ENCODE results near the gene TRPC3.
A peak's percentile ranks its signal among the peaks of the same experiment; 100 is the strongest.

The TRPC3 gene

DNA sequence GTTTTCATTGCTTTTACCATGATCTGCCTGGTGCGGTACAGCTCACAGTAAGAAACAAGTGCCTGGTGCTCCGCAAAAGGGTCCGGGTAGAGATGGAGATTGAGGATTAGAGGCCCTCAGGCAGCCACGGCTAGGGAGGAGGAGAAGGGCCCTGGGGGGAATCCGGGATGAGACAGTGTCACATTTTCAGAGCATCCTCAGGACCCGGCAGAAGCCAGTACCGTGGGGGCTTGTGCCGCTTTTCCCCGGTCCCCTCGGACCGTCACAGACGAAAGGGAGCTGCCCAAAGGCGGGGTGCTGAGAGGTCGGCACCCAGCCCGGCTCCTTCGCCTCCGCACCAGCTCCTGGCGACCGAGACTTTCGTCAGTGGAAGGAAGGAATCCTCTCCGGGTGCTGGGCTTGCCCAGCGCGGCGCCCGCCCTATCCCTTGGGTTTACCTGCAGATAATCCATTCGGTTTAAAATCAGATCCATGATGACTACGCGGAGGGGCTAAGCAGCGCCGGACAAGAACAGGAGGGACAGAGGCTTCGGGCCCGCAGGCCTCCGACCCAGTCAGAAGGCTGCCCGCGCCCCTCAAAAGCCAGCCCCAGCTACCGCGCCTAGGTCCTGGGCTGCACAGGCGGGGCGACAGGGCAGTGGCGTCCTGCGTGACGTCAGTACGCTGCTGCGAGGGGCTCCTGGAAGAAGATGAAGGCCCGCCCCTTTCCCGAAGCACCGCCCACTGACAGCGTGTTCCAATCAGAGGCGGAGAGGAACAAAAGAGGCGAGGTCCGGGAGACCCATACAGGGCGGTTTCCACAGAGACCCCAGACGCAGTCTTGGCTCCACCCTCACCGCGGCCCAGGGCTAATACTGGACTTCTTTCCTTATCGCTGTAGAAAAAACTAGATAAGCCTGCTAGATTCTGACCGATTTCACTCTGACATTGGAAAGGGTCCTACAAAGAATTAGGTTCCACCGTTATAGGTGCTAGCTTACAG lies 81.7 kb downstream of the TRPC3 start, which contains the start of gene BBS7:
Gene BBS7 (minus strand): TSS at position 634 of the 982 bp plus-strand sequence. CDS start 161 bp downstream, at position 473.
- Mint-ChIP-seq H3K4me3 (peak within 1 kb of the TSS; percentile 86), H3K27me3 (peaks cover 14% of the 10 kb centered on the region), H3K27ac (peak within 1 kb of the TSS; percentile 78), H3K9me3 (no peaks in the 10 kb centered on the region), H3K4me1 (peaks cover 17% of the 10 kb centered on the region), H3K36me3 (peaks cover 19% of the 10 kb centered on the region)
- ATAC-seq, result peak; percentile 100

DNA sequence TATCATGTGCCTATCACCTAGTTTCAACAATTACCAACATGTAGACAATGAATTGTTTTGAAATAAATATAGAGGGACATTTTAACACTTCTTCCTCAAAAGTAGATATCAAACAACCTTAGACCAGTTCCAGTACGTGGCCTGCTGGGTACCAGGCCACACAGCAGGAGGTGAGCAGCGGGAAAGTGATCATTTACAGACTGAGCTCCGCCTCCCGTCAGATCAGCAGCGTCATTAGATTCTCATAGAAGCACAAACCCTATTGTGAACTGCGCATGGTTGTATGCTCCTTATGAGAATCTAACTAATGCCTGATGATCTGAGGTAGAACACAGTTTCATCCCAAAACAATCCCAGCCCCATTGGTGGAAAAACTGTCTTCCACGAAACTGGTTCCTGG lies 88.1 kb downstream of the TRPC3 start:
- H3K36me3 Mint-ChIP-seq, result peaks cover 19% of the 10 kb centered on the region
- no peak overlapping the region for H3K27ac Mint-ChIP-seq
- no peak overlapping the region for H3K4me3 Mint-ChIP-seq
- H3K4me1 Mint-ChIP-seq, result peaks cover 3% of the 10 kb centered on the region
- ATAC-seq, result no peak
- no peaks in the 10 kb centered on the region for H3K27me3 Mint-ChIP-seq
- H3K9me3 Mint-ChIP-seq, result no peaks in the 10 kb centered on the region

DNA sequence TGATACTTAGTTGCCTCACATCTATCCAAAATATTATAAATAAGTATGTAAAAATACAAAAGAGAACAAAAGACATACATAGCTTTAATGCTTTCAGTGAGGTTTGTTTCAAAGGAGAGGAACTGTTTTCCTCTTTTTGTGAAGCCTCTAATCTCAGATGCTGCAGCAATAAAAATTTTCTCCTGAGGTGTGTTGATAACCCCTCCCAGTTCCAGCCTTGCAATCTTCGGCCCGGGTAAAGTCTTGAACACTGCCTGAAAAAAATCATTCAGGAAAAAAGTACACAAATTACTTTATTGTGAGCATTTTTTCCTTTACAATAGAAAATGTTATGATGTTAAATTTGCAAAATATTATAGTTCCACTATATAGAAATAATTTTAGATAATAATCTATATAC lies 90.4 kb downstream of the TRPC3 start:
- ATAC-seq, result no peak
- Mint-ChIP-seq H3K9me3 (no peaks in the 10 kb centered on the region), H3K27me3 (no peaks in the 10 kb centered on the region), H3K4me1 (no peaks in the 10 kb centered on the region), H3K36me3 (peaks cover 19% of the 10 kb centered on the region), H3K27ac (no peak overlapping the region), H3K4me3 (no peak overlapping the region)

DNA sequence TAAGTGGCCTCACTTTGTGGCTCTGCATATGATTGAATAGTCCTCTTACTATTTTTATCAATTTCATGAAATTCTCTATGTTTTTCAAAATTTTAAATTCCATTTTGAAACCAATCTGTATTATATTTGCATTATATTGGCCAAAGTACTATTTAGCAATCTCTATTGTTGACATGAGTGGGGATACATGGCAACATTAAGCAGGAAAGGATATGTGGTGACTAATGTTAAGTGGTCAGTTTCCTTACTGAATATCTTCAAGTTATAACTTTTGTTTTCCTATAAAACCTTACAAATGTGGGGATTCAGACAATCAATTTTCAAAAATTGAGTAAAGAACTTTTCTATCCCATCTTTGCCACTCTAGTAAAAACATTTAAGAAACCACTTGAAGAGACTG lies 91.7 kb downstream of the TRPC3 start:
- Mint-ChIP-seq H3K27me3 (no peaks in the 10 kb centered on the region), H3K4me3 (no peak overlapping the region), H3K27ac (no peak overlapping the region), H3K36me3 (peaks cover 8% of the 10 kb centered on the region), H3K4me1 (no peaks in the 10 kb centered on the region), H3K9me3 (no peaks in the 10 kb centered on the region)
- ATAC-seq, result no peak

DNA sequence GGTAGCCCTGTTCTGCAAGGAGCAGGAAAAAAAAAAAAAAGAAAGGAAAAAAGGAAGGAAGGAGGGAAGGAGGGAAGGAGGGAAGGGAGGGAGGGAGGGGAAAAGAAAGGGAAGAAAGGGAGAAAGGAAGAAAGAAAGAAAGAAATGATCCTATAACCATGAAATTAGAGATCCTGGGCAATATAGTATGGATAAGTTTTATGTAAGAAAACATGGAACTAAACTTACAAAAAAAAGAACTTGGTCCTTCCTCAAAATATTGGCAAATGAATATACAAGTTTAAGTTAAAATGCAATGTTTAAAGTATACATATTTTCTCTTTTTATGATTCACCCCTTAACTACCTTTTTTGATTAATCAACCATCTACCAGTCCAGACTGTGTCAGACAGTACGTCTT lies 100.5 kb downstream of the TRPC3 start:
- Mint-ChIP-seq H3K4me3 (no peak overlapping the region), H3K27me3 (no peaks in the 10 kb centered on the region), H3K4me1 (no peaks in the 10 kb centered on the region), H3K27ac (no peak overlapping the region), H3K36me3 (peaks cover 40% of the 10 kb centered on the region), H3K9me3 (no peaks in the 10 kb centered on the region)
- no peak for ATAC-seq

DNA sequence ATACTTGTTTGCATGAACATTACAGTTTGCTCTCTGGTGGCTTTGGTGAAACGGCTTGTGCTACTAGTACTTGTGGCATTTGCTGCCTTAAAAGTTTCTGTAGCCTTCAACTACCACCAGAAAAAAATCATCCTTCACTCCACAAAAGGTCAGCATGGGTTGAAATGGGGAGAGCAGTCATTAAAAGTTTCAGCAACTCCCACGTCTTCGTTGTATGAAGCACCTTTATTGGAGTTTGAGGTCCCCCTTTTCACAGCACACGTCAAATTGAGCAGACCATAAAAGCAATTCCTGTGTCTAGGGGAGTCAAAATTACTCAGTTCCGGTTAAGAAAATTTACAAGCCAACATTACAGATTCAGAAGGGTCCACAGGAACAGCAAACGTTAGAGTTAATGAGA lies 105.2 kb downstream of the TRPC3 start:
- H3K9me3 Mint-ChIP-seq, result no peaks in the 10 kb centered on the region
- no peak overlapping the region for H3K4me3 Mint-ChIP-seq
- H3K36me3 Mint-ChIP-seq, result peaks cover 46% of the 10 kb centered on the region
- H3K27ac Mint-ChIP-seq, result no peak overlapping the region
- no peaks in the 10 kb centered on the region for H3K27me3 Mint-ChIP-seq
- no peaks in the 10 kb centered on the region for H3K4me1 Mint-ChIP-seq
- no peak for ATAC-seq

DNA sequence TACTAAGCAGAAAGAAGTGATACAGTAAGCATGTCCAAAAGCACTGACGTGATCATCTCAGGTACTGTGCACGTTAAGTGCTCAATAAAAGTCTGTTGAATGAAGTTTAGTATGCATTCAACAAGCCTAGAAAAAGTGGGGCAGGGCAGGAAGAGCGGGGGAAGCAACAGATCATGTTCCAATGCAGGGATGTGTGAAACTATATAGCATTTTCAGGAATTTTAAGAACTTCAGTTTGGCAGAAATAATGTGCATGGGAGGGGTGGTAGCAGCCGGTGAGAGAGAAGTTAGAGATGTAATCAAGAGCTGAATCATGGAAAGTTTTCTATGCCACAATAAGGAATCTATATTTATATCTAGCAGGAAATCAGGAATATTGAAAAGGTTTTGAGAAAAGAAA lies 109.0 kb downstream of the TRPC3 start:
- H3K36me3 Mint-ChIP-seq, result peaks cover 50% of the 10 kb centered on the region
- H3K4me1 Mint-ChIP-seq, result no peaks in the 10 kb centered on the region
- H3K9me3 Mint-ChIP-seq, result no peaks in the 10 kb centered on the region
- no peak for ATAC-seq
- H3K27me3 Mint-ChIP-seq, result no peaks in the 10 kb centered on the region
- no peak overlapping the region for H3K27ac Mint-ChIP-seq
- no peak overlapping the region for H3K4me3 Mint-ChIP-seq

DNA sequence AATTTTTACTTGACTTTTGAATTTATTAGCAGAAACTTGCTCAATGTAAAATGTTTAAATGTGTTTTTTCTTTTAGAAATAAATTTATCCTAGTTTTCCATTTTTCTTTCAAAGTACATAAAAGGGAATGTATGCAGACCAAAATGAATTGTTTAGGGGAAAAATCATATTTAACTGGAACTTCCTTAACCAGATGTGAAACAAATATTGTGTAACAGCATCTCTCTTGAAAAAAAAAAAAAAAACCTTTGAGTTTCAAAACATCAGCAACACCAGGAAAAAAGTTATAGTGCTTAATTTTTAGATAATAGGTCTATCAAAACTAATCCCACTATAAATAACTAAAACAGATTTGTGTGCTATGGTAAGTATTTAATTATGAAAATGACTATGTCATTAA lies 113.7 kb downstream of the TRPC3 start:
- Mint-ChIP-seq H3K4me1 (no peaks in the 10 kb centered on the region), H3K9me3 (no peaks in the 10 kb centered on the region), H3K27me3 (no peaks in the 10 kb centered on the region), H3K36me3 (peaks cover 27% of the 10 kb centered on the region), H3K4me3 (no peak overlapping the region), H3K27ac (no peak overlapping the region)
- no peak for ATAC-seq

DNA sequence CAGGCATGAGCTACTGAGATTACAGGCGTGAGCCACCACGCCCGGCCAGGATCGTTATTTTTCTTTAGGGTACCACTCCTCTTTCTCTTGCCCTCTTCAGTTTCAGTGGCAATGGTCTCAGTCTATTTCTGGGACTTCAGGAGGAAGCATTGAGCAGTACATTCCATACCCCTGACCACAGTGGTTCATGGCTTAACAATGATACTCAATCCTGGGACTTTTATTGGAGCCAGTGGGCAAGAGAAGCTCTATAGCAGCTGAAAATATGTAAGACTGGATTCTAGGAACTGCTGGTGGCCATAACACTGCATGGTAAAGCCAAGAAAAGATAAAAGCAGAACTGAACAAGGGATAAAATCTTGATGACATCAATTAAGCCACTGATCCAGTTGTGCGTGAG lies 122.3 kb downstream of the TRPC3 start:
- ATAC-seq, result no peak
- H3K4me3 Mint-ChIP-seq, result no peak overlapping the region
- no peaks in the 10 kb centered on the region for H3K27me3 Mint-ChIP-seq
- peaks cover 7% of the 10 kb centered on the region for H3K36me3 Mint-ChIP-seq
- H3K4me1 Mint-ChIP-seq, result no peaks in the 10 kb centered on the region
- H3K27ac Mint-ChIP-seq, result no peak overlapping the region
- no peaks in the 10 kb centered on the region for H3K9me3 Mint-ChIP-seq
